ENCODE results near the gene SDC4. TPM values are rescaled to one million over a fixed set of nuclear protein-coding genes. Genes with fewer than 3 reads are reported as not detected.

The SDC4 gene
- total and polyA plus RNA-seq, 9 of the 15 experiments (the other 6 are each of a cell fraction or from before 2014, with no cell fraction given) = 2.1 to 10.7 (median 6.3) TPM

- Histone ChIP-seq H3K4me1 (replicated peaks in 1 of 2; ENCODE audit: control insufficient read depth in 2 of 2, insufficient read depth in 2 of 2, low read length in 2 of 2) (peaks cover 11 to 24% of the 10 kb centered on the region in 2 experiments), H3K36me3 (ENCODE audit: control insufficient read depth, insufficient read depth, low read length) (peaks cover 31% of the 10 kb centered on the region), H3K9me3 (replicated peaks; ENCODE audit: control insufficient read depth, insufficient read depth, low read depth, low read length) (no peaks in the 10 kb centered on the region), H4K20me1 (replicated peaks; ENCODE audit: control insufficient read depth, insufficient read depth, low read length) (no peaks in the 10 kb centered on the region), H3K4me3 (peak within 1 kb of the TSS; percentile 81), H3K4me2 (ENCODE audit: insufficient read depth, low read length) (peak within 1 kb of the TSS; percentile 98), H3K9me1 (ENCODE audit: control insufficient read depth, insufficient read depth, low read length) (no peaks in the 10 kb centered on the region), H2AFZ (ENCODE audit: low read depth, low read length) (peak within 1 kb of the TSS; percentile 100), H3K9ac (ENCODE audit: insufficient read depth in 1 of 2, low read depth in 2 of 2, low read length in 2 of 2) (peak within 1 kb of the TSS; percentile 96 to 98), H3K79me2 (ENCODE audit: control insufficient read depth, insufficient read depth, low read length) (peaks cover 20% of the 10 kb centered on the region), H3K27me3 (ENCODE audit: control insufficient read depth in 2 of 2, insufficient read depth in 2 of 2, low read length in 2 of 2) (no peaks in the 10 kb centered on the region), H3K27ac (ENCODE audit: extremely low read depth, low read depth, low read length) (peak within 1 kb of the TSS; percentile 98)
- POLR2A ChIA-PET = interaction anchor here (0.7 to 2.5 kb wide), 21 partner anchors 9 to 771 kb away, joined by 3 to 38 read pairs (median 3); partner anchors contain the start of genes PCIF1, SDC4 and TP53TG5
- ATAC-seq (peak; percentile 97), FAIRE-seq (peak; percentile 100), DNase-seq (ENCODE audit: extremely low read depth in 1 of 4, low spot score in 3 of 4) (peak; percentile 96 to 98 (median 96))
- in situ Hi-C loops (cut with MboI) (no loop called here), intact Hi-C loops (cut with micrococcal nuclease) (loop anchor here (2.0 to 10.0 kb wide), 3 partner anchors 40 to 612 kb away; partner anchors contain the start of gene ZNF335)
- no TSS peak for BruUV-seq (replicated peaks)
- CTCF ChIA-PET (ENCODE audit: low intra/inter-chr PET ratio) = interaction anchor here (0.7 to 2.3 kb wide), 4 partner anchors 74 to 408 kb away, joined by 3 to 12 read pairs (median 4); no protein-coding TSS in a partner anchor
- WGBS (ENCODE audit: insufficient coverage, low coverage, missing lambda C conversion rate) = under 1% methylated on average over 55 of the region's 55 CpGs
- TF ChIP-seq, protein P1, sequence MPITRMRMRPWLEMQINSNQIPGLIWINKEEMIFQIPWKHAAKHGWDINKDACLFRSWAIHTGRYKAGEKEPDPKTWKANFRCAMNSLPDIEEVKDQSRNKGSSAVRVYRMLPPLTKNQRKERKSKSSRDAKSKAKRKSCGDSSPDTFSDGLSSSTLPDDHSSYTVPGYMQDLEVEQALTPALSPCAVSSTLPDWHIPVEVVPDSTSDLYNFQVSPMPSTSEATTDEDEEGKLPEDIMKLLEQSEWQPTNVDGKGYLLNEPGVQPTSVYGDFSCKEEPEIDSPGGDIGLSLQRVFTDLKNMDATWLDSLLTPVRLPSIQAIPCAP (CRISPR knock-in tag; IDR thresholded peaks at IDR 0.05; ENCODE audit: borderline replicate concordance) = no peak
- no peak for TF ChIP-seq ZNF584 (CRISPR knock-in tag; IDR thresholded peaks at IDR 0.05; ENCODE audit: low read depth)
- peak; percentile 78 for TF ChIP-seq BHLHE40 (IDR thresholded peaks at IDR 0.05; ENCODE audit: low read length)
- TF ChIP-seq EHMT2 (IDR thresholded peaks at IDR 0.05) = no peak
- peak; percentile 61 for TF ChIP-seq SMC3 (conservative IDR thresholded peaks at IDR 0.05; ENCODE audit: insufficient read depth, low read depth, low read length)
- peak; percentile 84 for TF ChIP-seq SP2 (IDR thresholded peaks at IDR 0.05; ENCODE audit: extremely low read depth, low read depth, low read length, poor library complexity, severe bottlenecking)
- TF ChIP-seq BCOR (IDR thresholded peaks at IDR 0.05) = 0 out of 2 replicates have a peak, but pooled peaks have one; percentile 48
- no peak for TF ChIP-seq GTF2F1 (IDR thresholded peaks at IDR 0.05; ENCODE audit: low read depth, low read length)
- TF ChIP-seq HES1 (IDR thresholded peaks at IDR 0.05; ENCODE audit: low read depth) = no peak
- TF ChIP-seq KHSRP (IDR thresholded peaks at IDR 0.05) = no peak
- no peak; a peak in 2 of 3 replicates for TF ChIP-seq CBX3 (IDR thresholded peaks at IDR 0.05; ENCODE audit: borderline replicate concordance in 1 of 2, low read length in 2 of 2)
- TF ChIP-seq ZFPM2 (CRISPR knock-in tag; IDR thresholded peaks at IDR 0.05) = no peak
- no peak for TF ChIP-seq FOXJ3 (CRISPR knock-in tag; IDR thresholded peaks at IDR 0.05)
- TF ChIP-seq ETS1 (conservative IDR thresholded peaks at IDR 0.05; ENCODE audit: control insufficient read depth, low read depth, low read length) = peak; percentile 83; the same call in 1 of the 2 replicates
- TF ChIP-seq, protein P2, sequence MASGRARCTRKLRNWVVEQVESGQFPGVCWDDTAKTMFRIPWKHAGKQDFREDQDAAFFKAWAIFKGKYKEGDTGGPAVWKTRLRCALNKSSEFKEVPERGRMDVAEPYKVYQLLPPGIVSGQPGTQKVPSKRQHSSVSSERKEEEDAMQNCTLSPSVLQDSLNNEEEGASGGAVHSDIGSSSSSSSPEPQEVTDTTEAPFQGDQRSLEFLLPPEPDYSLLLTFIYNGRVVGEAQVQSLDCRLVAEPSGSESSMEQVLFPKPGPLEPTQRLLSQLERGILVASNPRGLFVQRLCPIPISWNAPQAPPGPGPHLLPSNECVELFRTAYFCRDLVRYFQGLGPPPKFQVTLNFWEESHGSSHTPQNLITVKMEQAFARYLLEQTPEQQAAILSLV (tag; IDR thresholded peaks at IDR 0.05) = no peak
- peak; percentile 61; the same call in 1 of the 2 replicates for TF ChIP-seq ZNF24 (IDR thresholded peaks at IDR 0.05)
Measured at GRCh38 chr20:45362804-45363610, 14.8 kb upstream of the SDC4 start, which contains the start of gene SYS1. SYS1 (plus strand) TSS chr20:45363156; CDS start chr20:45363532, 376 bp downstream.

Measured in K562 (cell line).